GM18909 (cell line): ENCODE data around the gene DIP2C.
"Not testable (repeated sequence)": the region's sequence is repeated elsewhere in the genome, so short reads cannot be mapped to it uniquely, and the experiment has no call there.

Experiments
- ATAC-seq: cut with Tn5 transposase; IDR thresholded peaks from one replicate; pipeline ENCODE4 v1.9.1; 2021; ENCODE audit warnings: mild to moderate bottlenecking; ENCODE audit not compliant: unreplicated experiment, poor library complexity

The DIP2C gene

DNA sequence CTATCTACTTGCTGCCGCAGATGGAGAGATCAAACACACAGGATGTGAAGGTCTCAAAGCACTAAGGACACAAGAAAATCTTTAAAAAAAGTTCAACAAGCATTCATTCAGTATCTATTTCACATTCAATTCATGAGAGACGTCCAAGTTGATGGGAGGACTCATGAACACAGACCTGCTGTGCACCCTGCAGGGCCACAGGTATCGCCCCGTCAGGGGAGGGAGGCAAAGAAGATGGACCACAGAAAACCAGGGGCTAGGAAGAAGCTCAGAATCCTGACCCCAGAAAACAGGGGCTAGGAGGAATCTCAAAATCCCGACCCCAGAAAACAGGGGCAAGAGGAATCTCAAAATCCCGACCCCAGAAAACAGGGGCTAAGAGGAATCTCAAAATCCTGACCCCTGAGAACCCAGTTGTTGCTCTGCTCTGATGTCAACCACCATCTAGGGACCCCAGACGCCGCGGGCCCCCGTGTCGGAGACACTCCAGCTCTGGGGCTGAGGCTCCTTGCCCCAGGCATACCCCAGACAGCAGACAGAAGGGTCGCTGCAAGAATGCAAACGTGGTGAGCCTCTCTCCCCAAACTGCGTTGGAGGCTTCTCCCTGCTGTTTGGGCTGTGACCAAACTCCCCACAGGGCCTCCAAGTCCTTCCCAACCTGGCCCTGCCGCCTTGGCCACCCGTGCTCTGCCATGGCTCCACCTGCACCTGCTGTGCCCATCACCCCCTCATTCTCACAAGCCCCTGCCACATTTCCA lies 197.6 kb downstream of the DIP2C start:
- ATAC-seq: no peak

GRCh38 chr10:490891-491571 lies 198.4 kb downstream of the DIP2C start:
- no peak for ATAC-seq

DNA sequence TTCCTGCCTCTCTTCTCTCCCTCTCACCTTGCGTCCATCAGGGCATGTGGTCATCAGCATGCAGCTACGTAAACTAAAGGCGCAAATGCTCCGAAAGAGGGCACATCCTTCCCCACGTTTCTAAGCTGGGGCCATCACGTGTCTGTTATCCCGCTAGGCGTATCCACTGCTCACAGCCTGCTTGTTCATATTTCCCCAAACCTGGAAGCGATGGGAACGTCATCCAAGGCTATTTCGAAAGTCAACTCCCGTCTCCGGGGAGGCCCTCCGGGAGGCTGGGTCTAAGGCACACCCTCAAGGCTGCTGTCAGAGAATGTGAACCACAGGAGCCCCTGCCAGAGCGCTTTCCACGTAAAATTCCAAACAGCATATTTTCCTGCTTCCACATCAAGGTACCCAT lies 199.2 kb downstream of the DIP2C start:
- no peak for ATAC-seq

- no peak for ATAC-seq
Observed at GRCh38 chr10:489330-489729, 200.1 kb downstream of the DIP2C start.

GRCh38 chr10:488933-489215 lies 200.6 kb downstream of the DIP2C start:
- no peak for ATAC-seq

DNA sequence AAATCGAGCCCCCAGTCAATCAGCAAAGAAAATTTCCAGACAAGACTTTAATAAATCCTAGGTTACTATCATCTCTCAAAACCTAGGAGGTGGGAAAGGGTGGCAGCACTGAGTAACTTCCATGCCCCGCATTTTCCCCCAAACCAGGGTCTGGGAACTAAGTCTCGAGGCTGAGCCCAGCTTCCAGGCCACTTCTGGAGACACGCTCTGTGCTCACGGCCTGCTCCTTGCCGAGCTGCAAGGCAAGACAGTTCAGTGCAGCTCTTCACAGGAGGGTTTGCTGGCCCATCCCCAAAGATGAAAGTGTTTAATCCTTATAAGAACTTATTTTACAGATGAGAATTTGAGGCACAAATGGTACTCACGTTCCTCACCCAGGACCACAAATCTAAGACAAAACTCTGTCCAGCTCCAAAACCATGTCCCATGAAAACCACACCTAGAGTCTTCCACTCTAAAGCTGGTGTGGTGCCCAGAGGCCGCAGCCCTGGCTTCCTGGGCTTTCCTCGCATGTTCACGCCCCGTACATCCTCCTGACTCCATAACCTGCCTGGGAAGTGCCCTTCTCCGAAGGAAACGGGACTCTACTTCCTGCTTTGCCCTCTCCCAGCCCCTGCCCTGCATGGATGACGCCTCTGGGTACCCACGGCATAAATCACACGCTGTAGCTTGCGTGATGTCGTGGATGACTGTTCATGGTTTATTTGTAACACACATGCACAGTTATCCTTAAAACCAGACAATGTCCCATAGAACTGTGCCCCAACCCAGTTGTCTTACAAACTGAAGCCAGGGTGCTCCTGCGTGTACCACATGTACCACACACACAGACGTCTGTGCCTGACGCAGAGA lies 201.2 kb downstream of the DIP2C start:
- ATAC-seq: no peak

GRCh38 chr10:486666-487322 lies 202.7 kb downstream of the DIP2C start:
- ATAC-seq: no peak

GRCh38 chr10:486206-486605 lies 203.3 kb downstream of the DIP2C start:
- ATAC-seq: no peak

GRCh38 chr10:485776-486175 lies 203.7 kb downstream of the DIP2C start:
- ATAC-seq: no peak

DNA sequence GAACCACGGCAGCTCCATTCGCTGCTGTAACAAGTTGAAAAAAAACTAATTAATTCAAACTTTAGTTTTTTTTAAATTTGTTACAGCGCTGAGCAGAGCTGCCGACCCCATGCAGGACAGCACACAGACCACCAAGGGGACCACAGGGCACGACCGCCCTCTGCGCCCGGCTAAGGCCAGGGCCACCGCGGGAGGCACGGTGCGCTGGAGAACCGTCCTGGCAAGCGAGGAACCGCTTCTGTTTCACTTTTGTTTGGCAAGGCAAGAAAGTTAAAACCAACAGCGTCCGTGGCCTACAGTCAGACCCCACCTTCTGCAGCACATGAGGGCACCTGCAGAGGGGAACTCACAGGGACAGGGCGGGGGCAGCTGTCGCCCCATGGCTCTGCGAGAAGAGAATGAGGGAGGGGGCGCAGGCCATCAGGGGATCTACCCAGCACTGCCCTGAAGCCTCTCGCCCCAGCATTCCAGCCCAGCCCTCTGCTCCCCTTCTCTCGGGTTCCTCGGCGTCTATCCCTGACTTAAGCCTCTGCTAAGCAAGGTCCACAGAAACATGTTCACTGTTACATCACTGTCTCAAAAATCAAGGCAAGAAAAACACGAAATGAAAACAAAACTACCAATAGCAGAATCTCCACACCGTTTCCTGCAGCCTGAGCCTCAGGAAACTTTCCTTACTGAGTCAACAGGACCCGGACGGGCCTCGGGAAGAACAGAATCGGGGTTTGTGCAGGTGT lies 204.4 kb downstream of the DIP2C start:
- peak; percentile 49 for ATAC-seq

GRCh38 chr10:484441-484924 lies 205.0 kb downstream of the DIP2C start:
- ATAC-seq: no peak

- ATAC-seq: no peak
Observed at GRCh38 chr10:483261-483660, 206.2 kb downstream of the DIP2C start.

- ATAC-seq: no peak
Observed at GRCh38 chr10:482848-483247, 206.6 kb downstream of the DIP2C start.

- ATAC-seq: no peak
Observed at GRCh38 chr10:482051-482501, 207.4 kb downstream of the DIP2C start.

- no peak for ATAC-seq
Observed at GRCh38 chr10:481628-482027, 207.8 kb downstream of the DIP2C start.

GRCh38 chr10:480928-481552 lies 208.4 kb downstream of the DIP2C start:
- no peak for ATAC-seq

DNA sequence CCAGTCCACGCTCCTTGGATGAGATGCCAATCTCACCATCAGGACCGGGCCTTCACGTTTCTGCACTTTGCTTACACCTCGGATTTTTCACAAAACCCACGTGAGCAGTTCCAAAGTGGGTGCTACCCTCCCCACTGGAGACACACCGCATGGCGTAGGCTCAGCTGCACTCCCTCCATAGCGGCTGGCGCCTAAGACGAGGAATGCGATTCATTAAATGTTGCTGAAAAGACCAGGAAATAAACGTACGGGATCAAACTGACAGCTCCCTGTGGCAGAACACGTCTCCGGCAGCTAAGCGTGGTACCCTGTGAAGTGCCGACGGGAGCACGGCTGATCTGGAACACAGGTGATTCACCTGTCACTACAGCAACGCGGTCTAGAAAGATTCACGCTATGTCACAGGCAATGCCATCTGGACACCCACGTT lies 209.0 kb downstream of the DIP2C start:
- ATAC-seq: no peak

DNA sequence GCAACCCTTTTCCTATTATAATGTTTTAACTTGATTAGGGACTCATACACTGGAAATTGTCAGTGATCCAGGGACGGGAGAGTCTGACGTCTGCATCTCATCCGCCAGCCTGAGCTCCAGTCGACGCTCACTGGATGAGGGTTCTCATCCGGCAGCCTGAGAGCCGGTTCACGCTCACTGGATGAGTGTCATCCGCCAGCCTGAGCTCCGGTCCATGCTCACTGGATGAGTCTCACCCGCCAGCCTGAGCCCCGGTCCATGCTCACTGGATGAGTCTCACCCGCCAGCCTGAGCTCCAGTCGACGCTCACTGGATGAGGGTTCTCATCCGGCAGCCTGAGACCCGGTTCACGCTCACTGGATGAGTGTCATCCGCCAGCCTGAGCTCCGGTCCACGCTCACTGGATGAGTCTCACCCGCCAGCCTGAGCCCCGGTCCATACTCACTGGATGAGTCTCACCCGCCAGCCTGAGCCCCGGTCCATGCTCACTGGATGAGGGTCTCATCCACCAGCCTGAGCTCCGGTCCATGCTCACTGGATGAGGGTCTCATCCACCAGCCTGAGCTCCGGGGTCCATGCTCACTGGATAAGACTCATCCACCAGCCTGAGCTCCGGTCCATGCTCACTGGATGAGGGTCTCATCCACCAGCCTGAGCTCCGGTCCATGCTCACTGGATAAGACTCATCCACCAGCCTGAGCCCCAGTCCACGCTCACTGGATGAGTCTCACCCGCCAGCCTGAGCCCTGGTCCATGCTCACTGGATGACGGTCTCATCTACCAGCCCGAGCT lies 209.6 kb downstream of the DIP2C start:
- not testable (repeated sequence) for ATAC-seq
